B cell (primary cell): ENCODE results near the gene ECE1.

ENCODE experiments used
- EZH2 ChIP-seq: IDR thresholded peaks from 2 replicates; pipeline ENCODE4 v1.6.1; 2012; ENCODE audit warnings: borderline replicate concordance, low read depth, mild to moderate bottlenecking, moderate library complexity, low read length; ENCODE audit not compliant: insufficient read depth, poor library complexity, severe bottlenecking
- TF ChIP-seq, protein P1 (sequence below): fragments of 200-600 bp; IDR thresholded peaks from one replicate; pipeline ENCODE4 v1.8.0; 2022; ENCODE audit warnings: antibody characterized with exemption, mild to moderate bottlenecking

- TF ChIP-seq, protein P1, sequence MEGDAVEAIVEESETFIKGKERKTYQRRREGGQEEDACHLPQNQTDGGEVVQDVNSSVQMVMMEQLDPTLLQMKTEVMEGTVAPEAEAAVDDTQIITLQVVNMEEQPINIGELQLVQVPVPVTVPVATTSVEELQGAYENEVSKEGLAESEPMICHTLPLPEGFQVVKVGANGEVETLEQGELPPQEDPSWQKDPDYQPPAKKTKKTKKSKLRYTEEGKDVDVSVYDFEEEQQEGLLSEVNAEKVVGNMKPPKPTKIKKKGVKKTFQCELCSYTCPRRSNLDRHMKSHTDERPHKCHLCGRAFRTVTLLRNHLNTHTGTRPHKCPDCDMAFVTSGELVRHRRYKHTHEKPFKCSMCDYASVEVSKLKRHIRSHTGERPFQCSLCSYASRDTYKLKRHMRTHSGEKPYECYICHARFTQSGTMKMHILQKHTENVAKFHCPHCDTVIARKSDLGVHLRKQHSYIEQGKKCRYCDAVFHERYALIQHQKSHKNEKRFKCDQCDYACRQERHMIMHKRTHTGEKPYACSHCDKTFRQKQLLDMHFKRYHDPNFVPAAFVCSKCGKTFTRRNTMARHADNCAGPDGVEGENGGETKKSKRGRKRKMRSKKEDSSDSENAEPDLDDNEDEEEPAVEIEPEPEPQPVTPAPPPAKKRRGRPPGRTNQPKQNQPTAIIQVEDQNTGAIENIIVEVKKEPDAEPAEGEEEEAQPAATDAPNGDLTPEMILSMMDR = no peak
- TF ChIP-seq EZH2 = no peak
These were observed 11.1 kb downstream of the ECE1 start for GRCh38 chr1:21278860-21279845.
